ENCODE measurements around the gene DCC. TPM values are rescaled to one million over a fixed set of nuclear protein-coding genes. Genes with fewer than 3 reads are reported as not detected.

Gene DCC
- total RNA-seq, 4 donors from 2014 or later = 0.94 TPM; not detected in 3

DNA sequence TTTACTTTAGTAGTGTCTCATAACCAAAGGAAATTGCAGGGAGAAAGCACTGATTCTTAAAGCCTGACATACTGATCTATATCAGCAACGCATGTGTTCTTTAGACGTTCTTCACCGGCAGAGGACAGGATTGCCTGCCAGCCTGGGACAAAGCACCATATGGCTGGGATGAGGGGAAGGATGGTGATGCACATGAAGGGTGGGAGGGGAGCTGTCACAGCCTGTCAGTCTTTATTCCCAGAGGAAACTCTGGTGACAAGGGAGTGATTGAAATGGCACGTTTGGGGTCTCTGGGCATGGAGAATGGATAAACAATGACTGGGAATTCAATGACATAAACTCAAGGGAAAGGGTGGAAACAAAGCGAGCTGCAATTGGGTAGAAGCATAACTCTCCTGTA is 808.1 kb downstream of the DCC start:
- intact Hi-C loops (cut with DNase I) = no loop called here
- DNase-seq = no peak
- H3K4me1 ChIP-seq = no peaks in the 10 kb centered on the region
- no peaks in the 10 kb centered on the region for H3K36me3 ChIP-seq
- 42 to 43% methylated on average over 5 of the region's 5 CpGs for WGBS, 2 donors
- H3K27me3 ChIP-seq = no peaks in the 10 kb centered on the region
- H3K9me3 ChIP-seq = no peaks in the 10 kb centered on the region
- TF ChIP-seq POLR2A (IDR thresholded peaks at IDR 0.05) = no peak
- TF ChIP-seq, protein P1, sequence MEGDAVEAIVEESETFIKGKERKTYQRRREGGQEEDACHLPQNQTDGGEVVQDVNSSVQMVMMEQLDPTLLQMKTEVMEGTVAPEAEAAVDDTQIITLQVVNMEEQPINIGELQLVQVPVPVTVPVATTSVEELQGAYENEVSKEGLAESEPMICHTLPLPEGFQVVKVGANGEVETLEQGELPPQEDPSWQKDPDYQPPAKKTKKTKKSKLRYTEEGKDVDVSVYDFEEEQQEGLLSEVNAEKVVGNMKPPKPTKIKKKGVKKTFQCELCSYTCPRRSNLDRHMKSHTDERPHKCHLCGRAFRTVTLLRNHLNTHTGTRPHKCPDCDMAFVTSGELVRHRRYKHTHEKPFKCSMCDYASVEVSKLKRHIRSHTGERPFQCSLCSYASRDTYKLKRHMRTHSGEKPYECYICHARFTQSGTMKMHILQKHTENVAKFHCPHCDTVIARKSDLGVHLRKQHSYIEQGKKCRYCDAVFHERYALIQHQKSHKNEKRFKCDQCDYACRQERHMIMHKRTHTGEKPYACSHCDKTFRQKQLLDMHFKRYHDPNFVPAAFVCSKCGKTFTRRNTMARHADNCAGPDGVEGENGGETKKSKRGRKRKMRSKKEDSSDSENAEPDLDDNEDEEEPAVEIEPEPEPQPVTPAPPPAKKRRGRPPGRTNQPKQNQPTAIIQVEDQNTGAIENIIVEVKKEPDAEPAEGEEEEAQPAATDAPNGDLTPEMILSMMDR (IDR thresholded peaks at IDR 0.05) = no peak
- H3K4me3 ChIP-seq (replicated peaks in 1 of 3) = no peak overlapping the region
- H3K27ac ChIP-seq = no peak overlapping the region

DNA sequence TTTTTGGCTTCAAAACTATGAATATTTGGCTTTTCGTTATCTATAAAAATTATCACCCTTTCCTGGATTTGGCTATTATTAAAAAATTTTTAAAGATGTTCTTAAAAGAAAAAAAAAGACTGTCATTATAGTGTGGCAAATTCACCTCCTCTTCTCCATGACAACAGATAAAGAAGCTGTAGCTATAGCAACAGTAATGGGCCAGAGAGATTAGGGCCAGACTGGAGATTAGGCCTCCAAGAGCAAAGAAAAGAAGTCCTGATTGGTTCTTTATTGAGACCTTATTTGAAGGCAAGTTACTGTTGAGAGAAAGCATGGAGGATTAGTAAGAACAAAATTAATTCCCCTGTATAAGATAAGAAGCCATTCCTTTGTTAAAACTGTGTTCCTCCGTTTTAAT is 812.5 kb downstream of the DCC start:
- WGBS, 2 donors = 85 to 94% methylated on average over 2 of the region's 2 CpGs
- no peaks in the 10 kb centered on the region for H3K36me3 ChIP-seq
- no peaks in the 10 kb centered on the region for H3K4me1 ChIP-seq
- DNase-seq = no peak
- TF ChIP-seq POLR2A (IDR thresholded peaks at IDR 0.05) = no peak
- TF ChIP-seq, protein P1 (IDR thresholded peaks at IDR 0.05) = no peak
- no peaks in the 10 kb centered on the region for H3K27me3 ChIP-seq
- intact Hi-C loops (cut with DNase I) = no loop called here
- no peak overlapping the region for H3K4me3 ChIP-seq (replicated peaks in 1 of 3)
- H3K9me3 ChIP-seq = no peaks in the 10 kb centered on the region
- H3K27ac ChIP-seq = no peak overlapping the region

DNA sequence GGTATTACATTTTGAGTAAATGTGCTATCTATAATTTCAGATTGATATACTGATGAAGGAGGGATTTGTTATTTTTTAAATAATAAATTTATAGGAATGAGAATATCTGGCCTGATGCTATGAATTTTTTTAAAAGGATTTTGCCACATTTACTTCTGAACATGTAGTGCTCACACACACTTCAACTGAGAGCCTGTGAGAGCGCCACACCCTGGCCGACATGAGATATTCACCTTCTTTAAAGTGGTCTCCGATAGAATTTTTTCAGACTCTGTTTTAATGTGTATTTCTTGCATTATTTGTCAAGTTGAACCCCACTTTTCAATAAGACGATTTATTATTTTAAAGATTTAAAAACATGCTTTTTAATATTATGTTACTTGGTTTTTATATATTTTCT is 813.3 kb downstream of the DCC start:
- no peak for DNase-seq
- intact Hi-C loops (cut with DNase I) = no loop called here
- Histone ChIP-seq H3K27me3 (no peaks in the 10 kb centered on the region), H3K4me1 (no peaks in the 10 kb centered on the region), H3K36me3 (no peaks in the 10 kb centered on the region), H3K4me3 (replicated peaks in 1 of 3) (no peak overlapping the region), H3K9me3 (no peaks in the 10 kb centered on the region), H3K27ac (no peak overlapping the region)
- 21 to 27% methylated on average over 4 of the region's 4 CpGs for WGBS, 2 donors
- TF ChIP-seq POLR2A (IDR thresholded peaks at IDR 0.05) = no peak
- TF ChIP-seq, protein P1 (IDR thresholded peaks at IDR 0.05) = no peak

DNA sequence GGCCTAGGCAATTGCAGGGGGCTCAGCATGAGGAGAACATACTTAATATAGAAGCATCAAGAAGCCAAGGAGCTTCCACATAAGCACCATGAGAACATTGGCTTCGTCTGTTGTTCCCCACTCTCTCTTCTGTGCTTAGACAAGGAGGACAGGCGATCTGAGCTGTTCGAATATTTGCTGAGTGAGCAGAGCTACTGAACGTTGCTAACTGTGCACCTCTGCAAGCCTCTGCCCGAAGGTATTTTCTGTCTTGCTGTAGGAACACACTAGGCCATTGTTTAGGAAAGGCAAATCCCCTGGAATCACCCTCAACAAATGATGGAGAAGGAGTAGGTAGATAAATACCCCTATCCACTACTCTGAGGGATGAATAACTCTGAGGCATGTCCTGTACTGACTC is 813.8 kb downstream of the DCC start:
- H3K4me3 ChIP-seq (replicated peaks in 1 of 3) = no peak overlapping the region
- no peaks in the 10 kb centered on the region for H3K9me3 ChIP-seq
- intact Hi-C loops (cut with DNase I) = no loop called here
- H3K4me1 ChIP-seq = no peaks in the 10 kb centered on the region
- WGBS, 2 donors = 74 to 83% methylated on average over 5 of the region's 5 CpGs
- TF ChIP-seq, protein P1 (IDR thresholded peaks at IDR 0.05) = no peak
- TF ChIP-seq POLR2A (IDR thresholded peaks at IDR 0.05) = no peak
- no peaks in the 10 kb centered on the region for H3K27me3 ChIP-seq
- DNase-seq = no peak
- H3K27ac ChIP-seq = no peak overlapping the region
- no peaks in the 10 kb centered on the region for H3K36me3 ChIP-seq

DNA sequence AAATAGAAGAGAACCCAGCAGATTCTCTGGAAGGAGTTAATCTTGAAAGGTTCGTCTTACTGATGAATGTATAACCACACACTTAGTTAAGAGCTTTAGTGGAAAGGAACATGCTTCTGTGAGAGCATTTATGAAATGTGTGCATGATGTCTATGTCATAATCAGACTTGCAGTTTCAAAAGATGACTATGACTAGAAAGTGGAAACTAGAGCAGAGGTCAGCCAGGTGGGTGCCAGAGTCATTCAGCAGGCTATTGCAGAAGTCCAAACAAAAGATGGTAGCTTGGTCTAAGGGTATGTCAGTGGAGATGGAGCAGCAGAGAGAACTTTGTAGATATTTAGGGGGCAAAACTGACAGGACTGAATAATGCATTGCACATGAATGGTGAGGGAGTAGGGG is 825.8 kb downstream of the DCC start:
- 81% methylated on average over 1 of the region's 1 CpG for WGBS, 2 donors
- no peak for DNase-seq
- Histone ChIP-seq H3K27ac (no peak overlapping the region), H3K27me3 (no peaks in the 10 kb centered on the region), H3K36me3 (no peaks in the 10 kb centered on the region), H3K9me3 (no peaks in the 10 kb centered on the region), H3K4me3 (replicated peaks in 1 of 3) (no peak overlapping the region), H3K4me1 (no peaks in the 10 kb centered on the region)
- intact Hi-C loops (cut with DNase I) = no loop called here
- TF ChIP-seq, protein P1 (IDR thresholded peaks at IDR 0.05) = no peak
- TF ChIP-seq POLR2A (IDR thresholded peaks at IDR 0.05) = no peak

Data from thyroid gland (tissue), 4 donors.